Stimulated activated CD8-positive, alpha-beta memory T cell treated with anti-CD3 and anti-CD28 coated beads, Interleukin-15, amount 100 ng/mL, for 48 hours (primary cell): ENCODE data around the gene CFTR.
"Not testable (repeated sequence)": the region's sequence is repeated elsewhere in the genome, so short reads cannot be mapped to it uniquely, and the experiment has no call there.

Experiments
- DNase-seq, 2 donors: peaks; one replicate each; pipeline ENCODE4 v3.0.0-alpha.2; 2020; ENCODE audit warnings: low read depth in 2 of 2

The CFTR gene

DNA sequence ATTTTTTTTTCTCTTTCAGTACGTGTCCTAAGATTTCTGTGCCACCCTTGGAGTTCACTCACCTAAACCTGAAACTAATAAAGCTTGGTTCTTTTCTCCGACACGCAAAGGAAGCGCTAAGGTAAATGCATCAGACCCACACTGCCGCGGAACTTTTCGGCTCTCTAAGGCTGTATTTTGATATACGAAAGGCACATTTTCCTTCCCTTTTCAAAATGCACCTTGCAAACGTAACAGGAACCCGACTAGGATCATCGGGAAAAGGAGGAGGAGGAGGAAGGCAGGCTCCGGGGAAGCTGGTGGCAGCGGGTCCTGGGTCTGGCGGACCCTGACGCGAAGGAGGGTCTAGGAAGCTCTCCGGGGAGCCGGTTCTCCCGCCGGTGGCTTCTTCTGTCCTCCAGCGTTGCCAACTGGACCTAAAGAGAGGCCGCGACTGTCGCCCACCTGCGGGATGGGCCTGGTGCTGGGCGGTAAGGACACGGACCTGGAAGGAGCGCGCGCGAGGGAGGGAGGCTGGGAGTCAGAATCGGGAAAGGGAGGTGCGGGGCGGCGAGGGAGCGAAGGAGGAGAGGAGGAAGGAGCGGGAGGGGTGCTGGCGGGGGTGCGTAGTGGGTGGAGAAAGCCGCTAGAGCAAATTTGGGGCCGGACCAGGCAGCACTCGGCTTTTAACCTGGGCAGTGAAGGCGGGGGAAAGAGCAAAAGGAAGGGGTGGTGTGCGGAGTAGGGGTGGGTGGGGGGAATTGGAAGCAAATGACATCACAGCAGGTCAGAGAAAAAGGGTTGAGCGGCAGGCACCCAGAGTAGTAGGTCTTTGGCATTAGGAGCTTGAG, at the start of gene CFTR:
Gene CFTR, plus strand, starts transcription at position 801 of the 830 bp plus-strand sequence. CDS start 70 bp downstream, outside the sequence.
- no peak for DNase-seq

- DNase-seq: no peak
Measured at GRCh38 chr7:117435475-117436043, 44.3 kb upstream of the CFTR start.

DNA sequence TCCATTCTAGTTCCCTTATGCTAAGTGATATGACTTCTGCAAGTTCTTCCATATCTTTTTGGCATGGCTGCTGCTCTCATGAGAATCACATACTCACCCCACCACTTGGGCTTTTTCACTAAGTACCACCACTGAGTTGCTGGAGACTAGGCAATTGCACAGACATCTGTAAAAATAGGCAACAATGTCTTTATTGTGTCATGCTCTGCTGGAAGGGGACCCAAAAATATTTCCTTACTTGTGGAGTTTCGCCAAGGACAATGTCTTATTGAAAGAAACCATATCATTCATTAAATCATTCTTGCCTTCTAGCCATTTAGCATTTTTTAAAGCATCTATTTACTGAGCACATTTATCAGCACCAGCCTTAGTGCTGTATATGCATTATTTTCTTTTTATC, 35.2 kb upstream of the CFTR start:
- no peak for DNase-seq

GRCh38 chr7:117445206-117445605, 34.6 kb upstream of the CFTR start:
- no peak for DNase-seq

- no peak for DNase-seq
Measured at GRCh38 chr7:117446220-117446815, 33.5 kb upstream of the CFTR start.

GRCh38 chr7:117448655-117449054, 31.2 kb upstream of the CFTR start:
- DNase-seq: no peak

- no peak for DNase-seq
Measured at GRCh38 chr7:117458977-117459583, 20.7 kb upstream of the CFTR start.

GRCh38 chr7:117459735-117460134, 20.1 kb upstream of the CFTR start:
- no peak for DNase-seq

GRCh38 chr7:117460815-117461214, 19.0 kb upstream of the CFTR start:
- DNase-seq: not testable (repeated sequence)

DNA sequence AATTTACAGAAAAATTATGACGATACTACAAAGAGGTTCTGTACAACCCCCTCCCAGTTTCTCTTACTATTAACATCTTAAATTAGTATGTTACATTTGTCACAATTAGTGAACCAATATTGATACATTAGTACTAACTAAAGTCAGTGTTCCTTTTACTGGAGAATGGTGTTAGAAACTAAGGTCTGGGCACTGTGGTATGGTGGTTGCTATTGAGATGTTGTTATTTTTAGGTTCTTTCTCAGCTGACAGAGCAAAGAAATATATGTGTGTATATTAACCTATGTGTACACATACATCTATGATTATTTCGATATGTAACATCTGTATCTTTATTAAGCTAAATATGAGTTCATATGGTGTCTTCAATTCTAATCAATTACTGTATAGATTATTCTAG, 11.7 kb upstream of the CFTR start:
- no peak for DNase-seq

DNA sequence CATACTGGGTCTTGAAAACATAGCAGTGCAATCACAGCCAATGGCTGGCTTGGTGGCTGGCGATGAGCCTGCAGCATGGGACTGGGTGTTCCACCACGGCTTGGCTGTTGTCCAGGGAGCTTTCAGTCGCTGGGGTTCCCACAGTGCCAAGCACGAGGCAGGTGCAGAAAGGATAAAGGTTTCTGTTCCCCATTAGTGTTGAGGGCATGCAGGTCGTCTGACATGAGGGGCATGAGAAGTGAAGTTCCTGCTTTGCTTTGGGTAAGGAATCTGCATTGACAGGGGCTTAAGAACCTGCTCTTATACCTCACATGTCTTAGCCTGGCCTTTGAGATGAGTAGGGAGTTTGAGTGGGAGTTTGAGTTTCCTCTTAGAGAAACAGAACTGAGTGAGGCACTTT, 9.0 kb upstream of the CFTR start:
- no peak for DNase-seq

DNA sequence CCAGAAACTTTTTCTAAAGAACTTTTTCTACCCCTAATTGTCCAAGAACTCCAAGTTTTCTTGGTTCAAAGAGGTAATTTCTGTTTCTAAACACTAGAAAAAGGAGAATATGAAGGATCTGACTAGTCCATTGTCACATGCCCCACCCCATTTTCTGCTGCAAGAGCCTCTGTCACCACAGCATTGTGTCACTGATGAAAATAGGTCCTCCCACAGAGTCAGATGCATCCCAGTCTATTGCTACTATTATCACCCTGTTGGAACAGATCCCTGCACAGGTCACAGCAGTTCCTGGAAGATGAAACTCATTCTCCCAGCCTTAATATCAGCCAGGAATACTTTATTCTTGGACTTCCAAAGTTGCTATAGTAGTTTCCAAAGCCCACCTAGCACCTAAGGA, 7.5 kb upstream of the CFTR start:
- DNase-seq: no peak

DNA sequence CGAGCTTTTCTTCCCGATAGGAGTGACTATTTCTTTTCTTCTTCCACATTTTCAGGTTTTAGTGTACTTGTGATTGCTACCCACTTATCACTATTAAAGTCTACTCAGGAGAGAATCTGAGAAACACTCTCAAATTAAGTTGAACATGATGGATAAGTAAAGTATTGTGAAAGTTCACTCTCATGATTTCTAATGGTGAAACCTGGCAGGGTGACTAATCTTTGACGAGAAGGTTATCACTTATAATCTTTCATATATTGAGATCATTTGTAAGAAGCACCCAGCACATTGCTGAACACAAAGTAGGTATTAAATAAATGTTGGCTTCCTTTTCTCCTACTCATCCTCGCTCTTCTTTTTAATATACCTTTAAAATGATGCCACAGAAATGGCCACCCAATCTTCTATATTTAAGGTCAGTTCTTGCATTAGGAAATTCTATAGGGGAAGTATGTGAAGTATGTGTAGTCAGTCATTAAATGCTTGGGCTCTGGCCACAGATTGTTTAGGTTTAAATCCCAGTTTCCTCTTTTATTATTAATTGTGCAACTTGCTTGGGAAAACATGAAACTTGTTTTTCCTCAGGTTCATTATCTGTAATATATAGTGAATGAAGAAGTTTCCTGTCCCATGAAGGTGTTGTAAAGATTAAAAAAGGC, 3.1 kb upstream of the CFTR start:
- DNase-seq: no peak

DNA sequence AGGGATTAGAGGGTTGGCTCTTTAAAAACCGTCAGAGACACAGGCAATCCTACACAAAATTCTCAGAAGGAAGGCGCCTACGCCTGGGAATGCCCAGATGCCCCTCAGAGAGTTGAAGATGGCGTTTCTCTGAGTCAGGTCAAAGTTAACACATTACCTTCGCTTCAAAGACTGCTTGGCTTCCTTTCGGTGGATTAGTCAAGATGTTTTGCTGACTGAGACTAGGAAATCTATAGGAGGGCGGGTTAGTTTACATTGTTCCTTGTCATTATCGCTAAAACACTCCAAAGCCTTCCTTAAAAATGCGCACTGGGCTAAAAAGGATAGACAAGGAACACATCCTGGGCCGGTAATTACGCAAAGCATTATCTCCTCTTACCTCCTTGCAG, 995 bp upstream of the CFTR start:
- no peak for DNase-seq

DNA sequence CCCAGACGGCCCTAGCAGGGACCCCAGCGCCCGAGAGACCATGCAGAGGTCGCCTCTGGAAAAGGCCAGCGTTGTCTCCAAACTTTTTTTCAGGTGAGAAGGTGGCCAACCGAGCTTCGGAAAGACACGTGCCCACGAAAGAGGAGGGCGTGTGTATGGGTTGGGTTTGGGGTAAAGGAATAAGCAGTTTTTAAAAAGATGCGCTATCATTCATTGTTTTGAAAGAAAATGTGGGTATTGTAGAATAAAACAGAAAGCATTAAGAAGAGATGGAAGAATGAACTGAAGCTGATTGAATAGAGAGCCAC, 184 bp downstream of the CFTR start:
- no peak for DNase-seq

GRCh38 chr7:117480978-117481377, 1.2 kb downstream of the CFTR start:
- DNase-seq: no peak

DNA sequence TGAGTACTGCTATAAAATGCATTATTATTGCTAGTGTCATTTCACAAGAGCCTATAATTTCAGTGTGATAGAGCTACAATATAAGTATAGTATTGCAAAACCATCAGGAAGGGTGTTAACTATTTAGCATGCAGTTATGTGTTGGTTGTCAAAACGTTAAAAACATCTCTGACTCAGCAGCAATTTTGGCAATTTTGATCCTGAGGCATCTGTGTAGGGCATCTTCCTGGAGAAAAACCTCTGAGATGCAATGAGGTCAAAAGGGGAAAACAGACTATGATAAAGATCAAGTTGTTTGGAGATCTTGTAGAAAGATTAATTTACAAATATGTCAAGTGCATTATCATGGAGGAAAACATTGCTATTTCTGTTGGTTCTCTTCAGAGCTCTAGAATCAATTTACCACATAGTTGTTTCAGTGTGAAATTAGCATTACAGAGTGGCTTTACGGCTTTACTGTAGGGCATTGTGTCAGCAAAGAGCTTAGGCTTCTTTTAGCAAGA, 5.3 kb downstream of the CFTR start:
- no peak for DNase-seq

GRCh38 chr7:117489016-117489415, 9.2 kb downstream of the CFTR start:
- DNase-seq: no peak

GRCh38 chr7:117489430-117489829, 9.6 kb downstream of the CFTR start:
- DNase-seq: no peak

DNA sequence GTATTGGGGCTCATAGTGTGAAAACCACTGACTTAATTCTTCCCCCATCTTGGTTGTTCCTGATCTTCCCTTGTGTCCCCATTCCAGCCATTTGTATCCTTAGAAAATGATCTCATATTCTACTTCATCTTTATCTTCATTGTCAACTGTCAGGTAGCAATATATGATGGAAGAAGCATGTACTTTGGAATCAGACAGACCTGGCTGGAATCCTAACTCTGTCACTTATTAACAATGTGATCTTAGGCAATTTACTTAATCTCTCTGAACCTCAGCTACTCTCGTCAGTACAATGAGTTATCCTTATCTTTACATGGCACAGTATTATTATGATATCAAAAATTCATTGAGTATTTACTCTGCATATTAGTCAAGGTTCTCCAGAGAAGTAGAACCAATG, 10.1 kb downstream of the CFTR start:
- no peak for DNase-seq

DNA sequence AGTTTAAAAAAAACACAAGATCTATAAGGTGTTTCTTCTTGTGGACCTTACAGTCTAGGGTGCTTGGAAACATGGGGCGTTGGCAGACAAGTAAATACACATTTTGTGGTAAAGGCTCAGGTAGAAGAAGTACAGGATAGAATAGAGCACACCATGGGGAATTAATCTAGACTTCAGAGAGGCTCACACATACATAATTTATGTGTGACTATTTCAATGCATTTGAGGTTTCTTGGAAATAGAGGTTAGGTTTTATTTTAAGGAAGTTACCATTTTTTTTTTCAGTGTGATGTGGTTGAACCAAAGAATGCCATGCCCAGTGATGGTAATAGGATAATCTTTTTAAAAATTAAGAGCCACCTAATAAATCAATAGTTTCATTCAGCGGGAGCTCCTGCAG, 12.8 kb downstream of the CFTR start:
- no peak for DNase-seq

DNA sequence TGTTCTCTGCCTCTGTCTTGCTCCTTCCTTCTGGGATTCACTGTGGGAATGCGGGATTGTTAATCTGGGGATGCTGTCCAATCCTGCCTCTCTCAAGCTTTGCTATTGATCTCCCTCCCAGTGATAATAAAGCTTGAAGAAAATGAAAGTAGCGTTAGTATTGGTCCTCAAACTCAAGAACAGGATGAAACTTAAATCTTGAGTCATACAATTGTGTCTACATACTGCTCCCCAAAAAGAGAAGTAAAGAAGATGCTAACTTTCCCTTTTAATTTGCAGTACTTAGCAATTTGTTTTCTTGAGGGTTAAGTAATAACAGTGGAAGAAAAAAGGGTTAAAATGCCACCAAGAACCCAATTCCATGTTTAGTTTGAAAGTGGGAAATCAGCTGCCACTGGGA, 13.6 kb downstream of the CFTR start:
- DNase-seq: no peak
